ENCODE measurements around the gene SRSF12. TPM values are rescaled to one million over a fixed set of nuclear protein-coding genes. Genes with fewer than 3 reads are reported as not detected.

The SRSF12 gene
- 0.08 and 0.12 TPM in 2 replicates for total RNA-seq (ENCODE audit: low replicate concordance)

DNA sequence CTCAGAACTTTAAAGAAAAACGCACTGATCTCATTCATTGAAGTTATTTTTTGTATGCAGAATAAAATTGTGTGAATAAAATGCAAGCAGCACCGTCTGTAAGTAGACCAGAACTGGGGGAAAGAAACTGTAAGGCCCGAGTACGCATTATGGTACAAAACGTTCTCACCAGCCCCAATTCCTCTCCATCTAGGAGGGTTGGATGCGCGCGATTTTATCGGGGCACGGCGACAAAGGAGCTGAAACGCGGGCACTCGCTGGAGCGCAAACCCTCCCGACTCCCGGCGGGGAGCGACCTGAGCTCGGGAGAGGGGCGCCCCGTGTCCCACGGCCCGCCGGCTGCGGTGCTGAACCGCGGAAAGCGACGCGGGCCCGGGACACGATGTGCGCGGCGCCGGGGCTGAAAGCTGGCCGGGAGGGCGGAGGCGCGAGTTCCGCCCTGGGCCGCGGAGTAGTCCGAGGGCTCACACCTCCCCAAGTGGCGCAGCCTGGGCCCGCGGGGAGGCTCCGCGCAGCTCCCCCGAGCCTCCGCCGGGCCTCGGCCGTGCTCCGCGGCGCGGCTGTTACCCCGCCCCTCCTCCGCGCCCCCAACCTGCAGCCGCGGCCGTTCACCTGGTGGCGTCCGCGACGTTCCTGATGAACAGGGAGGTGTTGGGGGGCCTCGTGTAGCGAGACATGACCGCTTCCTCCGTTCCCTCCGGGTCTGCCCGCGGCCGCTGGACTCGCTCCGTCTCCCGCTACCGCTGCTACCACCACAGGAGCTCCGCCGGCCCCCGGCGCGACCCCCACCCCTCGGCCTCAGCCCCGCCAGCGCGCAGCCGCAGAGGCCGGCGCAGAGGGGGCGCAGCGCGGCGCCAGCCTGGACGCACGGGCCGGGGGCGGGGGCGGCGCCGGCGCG lies at the start of gene SRSF12:
TSS of gene SRSF12 (minus strand) at position 861 of the 898 bp plus-strand sequence. CDS start at position 677, 184 bp downstream.

DNA sequence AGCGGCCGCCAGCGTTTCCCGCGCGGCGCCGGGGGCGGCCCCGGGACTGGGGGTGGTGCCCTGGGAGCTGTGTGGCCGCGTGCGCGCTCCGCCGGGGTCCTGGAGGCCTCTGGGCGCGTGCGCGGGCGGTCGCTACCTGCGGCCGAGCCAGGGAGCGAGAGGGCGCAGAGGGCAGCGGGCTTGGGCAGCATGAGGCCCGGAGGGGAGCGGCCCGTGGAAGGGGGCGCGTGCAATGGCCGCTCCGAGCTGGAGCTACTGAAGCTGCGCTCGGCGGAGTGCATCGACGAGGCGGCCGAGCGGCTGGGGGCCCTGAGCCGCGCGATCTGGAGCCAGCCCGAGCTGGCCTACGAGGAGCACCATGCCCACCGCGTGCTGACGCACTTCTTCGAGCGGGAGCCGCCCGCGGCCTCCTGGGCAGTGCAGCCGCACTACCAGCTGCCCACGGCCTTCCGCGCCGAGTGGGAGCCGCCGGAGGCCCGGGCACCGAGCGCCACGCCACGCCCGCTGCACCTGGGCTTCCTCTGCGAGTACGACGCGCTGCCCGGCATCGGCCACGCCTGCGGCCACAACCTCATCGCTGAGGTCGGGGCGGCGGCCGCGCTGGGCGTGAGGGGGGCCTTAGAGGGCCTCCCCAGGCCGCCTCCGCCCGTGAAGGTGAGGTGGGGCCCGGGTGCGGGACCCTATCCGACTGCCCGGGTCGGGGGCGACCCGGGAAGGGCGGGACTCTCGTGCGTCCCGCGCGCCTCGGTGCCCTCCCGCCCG lies 28.3 kb upstream of the SRSF12 start, which contains the start of gene PM20D2:
TSS of gene PM20D2 (plus strand) at position 100 of the 762 bp plus-strand sequence. CDS start at position 190, 90 bp downstream.

DNA sequence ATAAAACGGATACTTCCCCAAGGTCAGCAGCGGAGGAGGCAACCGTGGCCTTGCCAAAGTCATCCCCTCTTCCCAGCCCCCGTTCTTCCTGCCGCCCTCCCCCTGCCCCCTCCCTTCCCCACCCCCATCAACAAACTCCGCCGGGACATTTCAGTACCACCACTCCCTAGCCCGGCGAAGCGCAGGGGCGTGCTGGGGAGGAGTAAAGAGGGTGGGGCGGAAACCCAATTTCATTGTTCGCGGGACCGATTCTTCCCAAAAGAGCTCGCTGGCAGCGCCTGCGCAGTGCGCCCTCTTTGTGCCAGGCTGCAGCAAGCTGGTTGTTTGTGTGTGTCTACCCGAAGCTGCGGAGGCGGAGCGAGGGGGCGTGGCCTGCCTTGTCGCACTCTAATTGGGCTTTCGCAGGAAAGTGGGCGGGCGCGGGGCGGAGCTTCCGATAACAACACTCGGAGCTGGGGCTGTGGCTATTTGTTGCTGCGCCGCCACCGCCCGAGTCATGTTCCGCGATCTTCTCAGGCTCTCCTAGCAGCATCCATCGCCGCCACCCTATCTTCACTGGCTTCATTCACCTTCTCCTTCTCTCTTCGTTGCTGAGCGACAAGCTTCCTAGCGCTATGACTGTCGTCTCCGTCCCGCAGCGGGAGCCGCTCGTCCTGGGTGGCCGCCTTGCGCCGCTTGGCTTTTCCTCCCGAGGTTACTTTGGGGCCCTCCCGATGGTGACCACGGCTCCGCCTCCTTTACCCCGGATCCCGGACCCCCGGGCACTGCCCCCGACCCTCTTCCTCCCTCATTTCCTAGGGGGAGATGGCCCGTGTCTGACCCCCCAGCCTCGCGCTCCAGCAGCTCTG lies 37.4 kb downstream of the SRSF12 start, which contains the start of gene PNRC1:
TSS of gene PNRC1 (plus strand) at position 471 of the 848 bp plus-strand sequence. CDS start at position 615, 144 bp downstream.

Other genes with a start within 250 kb of the SRSF12 start
- gene RNGTT, start 154.5 kb downstream of the SRSF12 start, total RNA-seq (ENCODE audit: low replicate concordance): 8.9 and 18.0 TPM in 2 replicates
- 20.1 and 29.2 TPM in 2 replicates for gene PNRC1, start 37.3 kb downstream of the SRSF12 start, total RNA-seq (ENCODE audit: low replicate concordance)
- 1.4 and 1.9 TPM in 2 replicates for gene PM20D2, start 28.0 kb upstream of the SRSF12 start, total RNA-seq (ENCODE audit: low replicate concordance)
- not detected in 2 replicates for gene GABRR1, start 99.3 kb upstream of the SRSF12 start, total RNA-seq (ENCODE audit: low replicate concordance)
- gene GABRR2, start 197.2 kb upstream of the SRSF12 start, total RNA-seq (ENCODE audit: low replicate concordance): 0.23 and 0.35 TPM in 2 replicates
- gene UBE2J1, start 234.7 kb upstream of the SRSF12 start, total RNA-seq (ENCODE audit: low replicate concordance): 11.5 and 37.2 TPM in 2 replicates

Measured in smooth muscle cell of the coronary artery (primary cell).